GM19438 (cell line): ENCODE results near the gene PHKB.
A peak's percentile ranks its signal among the peaks of the same experiment; 100 is the strongest.
"Not testable (repeated sequence)": the region's sequence is repeated elsewhere in the genome, so short reads cannot be mapped to it uniquely, and the experiment has no call there.

Source experiments
- ATAC-seq: cut with Tn5 transposase; IDR thresholded peaks from one replicate; pipeline ENCODE4 v1.9.1; 2021; ENCODE audit warnings: low read depth; ENCODE audit not compliant: unreplicated experiment

PHKB gene

DNA sequence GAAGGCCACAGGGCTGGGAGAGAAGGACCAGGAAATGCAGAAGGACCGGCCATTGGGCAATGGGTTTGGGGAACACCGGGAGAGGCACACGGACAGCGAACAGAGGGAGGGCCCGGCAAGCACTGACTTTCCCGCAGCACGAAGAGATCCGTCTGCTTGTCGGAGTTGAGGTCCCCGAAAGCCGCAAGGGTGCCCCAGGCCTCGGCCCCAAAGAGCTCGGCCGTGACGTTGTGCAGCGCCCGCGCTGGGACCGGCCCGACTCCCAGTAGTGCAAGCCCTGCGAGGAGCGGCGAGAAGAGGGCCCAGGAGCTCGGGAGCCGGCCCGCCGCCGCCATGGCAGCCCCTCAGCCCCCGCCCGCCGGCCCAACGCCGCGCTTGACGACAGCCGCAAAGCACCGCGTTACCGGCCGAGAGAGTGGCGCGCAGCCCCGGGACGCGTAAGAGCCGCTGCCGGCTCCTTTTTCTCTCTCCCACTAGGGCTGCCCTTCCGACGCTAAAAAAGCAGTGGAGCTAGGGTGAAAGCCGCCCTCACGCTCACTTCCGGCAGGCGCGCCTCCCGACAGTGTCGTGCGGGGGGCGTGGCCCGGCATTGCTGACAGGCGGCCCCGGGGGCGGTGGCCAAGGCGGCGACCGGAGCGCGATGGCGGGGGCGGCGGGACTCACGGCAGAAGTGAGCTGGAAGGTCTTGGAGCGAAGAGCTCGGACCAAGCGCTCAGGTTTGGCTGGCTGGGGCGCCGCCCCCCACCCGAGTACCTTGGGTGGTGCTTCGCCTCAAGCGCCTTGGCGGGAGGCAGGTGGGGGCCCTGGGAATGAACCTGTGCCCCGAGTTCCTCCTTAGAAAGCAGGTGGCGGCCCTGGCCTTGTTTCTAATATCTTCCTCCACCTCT lies at the start of gene PHKB, which contains the start of gene ITFG1:
PHKB (plus strand) TSS at position 621 of the 887 bp plus-strand sequence; CDS start at position 641, 20 bp downstream.
ITFG1 (minus strand) TSS at position 353 of the 887 bp plus-strand sequence; CDS start at position 335, 18 bp downstream.
- ATAC-seq = peak; percentile 68

DNA sequence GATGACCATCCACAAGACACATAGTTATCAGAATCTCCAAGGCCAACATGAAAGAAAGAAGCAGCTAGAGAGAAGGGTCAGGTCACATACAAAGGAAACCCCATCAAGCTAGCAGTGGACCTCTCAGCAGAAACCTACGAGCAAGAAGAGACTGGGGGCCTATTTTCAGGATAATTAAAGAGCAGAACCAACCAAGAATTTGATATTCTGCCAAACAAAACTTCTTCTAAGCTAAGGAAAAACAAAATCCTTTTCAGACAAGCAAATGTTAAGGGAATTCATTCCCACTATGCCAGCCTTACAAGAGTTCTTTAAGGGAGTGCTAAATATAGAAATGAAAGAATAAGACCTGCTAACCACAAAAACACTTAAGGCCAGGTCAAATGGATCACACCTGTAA lies 48.1 kb upstream of the PHKB start:
- ATAC-seq = no peak

DNA sequence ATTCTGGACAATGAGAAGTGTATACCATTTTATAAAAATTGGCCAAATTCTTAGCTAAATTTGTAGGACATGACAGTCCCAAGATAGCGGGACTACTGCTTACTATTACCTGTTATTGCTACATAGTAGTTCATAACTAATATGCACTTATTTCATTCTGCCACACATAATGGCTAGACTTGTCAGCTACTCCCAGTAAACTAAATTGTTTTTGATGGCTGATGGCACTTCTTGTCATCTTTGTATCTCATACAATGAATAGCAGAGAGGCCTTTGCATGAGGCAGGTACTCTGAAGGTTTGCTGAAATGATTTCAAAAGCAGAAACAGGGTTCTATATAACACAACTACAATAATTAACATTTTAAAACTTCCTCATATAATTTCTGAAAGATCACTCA lies 44.3 kb upstream of the PHKB start:
- ATAC-seq = no peak

DNA sequence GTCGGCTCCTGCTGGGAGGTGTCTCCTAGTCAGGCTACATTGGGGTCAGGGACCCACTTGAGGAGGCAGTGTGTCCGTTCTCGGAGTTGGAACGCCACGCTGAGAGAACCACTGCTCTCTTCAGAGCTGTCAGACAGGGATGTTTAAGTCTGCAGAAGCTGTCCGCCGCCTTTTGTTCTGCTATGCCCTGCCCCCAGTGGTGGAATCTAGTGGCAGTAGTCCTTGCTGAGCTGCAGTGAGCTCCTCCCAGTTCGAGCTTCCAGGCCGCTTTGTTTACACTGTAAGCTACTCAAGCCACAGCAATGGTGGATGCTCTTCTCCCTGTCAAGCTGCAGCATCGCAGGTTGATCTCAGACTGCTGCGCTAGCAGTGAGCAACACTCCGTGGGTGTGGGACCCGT lies 36.3 kb upstream of the PHKB start:
- ATAC-seq = no peak

DNA sequence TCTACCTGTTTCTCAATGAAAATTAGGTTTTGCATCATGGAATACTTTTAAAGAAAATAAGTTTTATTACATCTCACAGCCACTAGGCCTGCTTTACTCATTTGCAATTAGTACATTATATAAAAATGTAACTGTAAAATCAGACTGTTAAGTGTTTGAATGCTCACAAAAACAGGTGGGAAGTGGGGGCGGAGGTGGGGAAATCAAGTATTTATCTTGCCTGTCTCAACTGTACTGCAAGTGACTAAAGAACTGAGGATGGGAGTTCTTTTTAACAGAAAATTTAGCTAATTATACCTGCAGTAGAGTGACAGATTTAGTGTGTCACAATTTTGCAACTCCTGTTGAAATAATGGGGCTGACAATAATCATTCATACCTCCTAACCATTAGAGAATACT lies 34.3 kb upstream of the PHKB start:
- no peak for ATAC-seq

DNA sequence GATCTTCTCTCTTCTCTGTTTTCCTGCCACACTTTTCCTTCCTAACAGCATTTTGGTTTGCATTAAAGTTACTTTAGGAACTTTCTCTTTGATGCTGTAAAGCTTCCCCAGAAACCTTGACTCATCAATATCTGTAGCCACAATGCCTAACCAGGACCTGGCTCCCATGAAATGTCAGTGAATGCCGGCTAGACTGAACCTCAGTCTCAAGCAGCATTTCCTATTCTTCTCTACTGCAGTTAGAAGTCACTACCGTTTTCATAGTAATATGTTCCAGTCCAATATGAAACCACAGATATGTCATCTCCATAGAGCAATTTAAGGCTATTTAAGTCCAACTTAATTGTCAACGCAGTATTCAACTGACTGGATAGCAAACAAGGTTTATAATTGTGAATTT lies 29.2 kb upstream of the PHKB start:
- ATAC-seq = no peak

DNA sequence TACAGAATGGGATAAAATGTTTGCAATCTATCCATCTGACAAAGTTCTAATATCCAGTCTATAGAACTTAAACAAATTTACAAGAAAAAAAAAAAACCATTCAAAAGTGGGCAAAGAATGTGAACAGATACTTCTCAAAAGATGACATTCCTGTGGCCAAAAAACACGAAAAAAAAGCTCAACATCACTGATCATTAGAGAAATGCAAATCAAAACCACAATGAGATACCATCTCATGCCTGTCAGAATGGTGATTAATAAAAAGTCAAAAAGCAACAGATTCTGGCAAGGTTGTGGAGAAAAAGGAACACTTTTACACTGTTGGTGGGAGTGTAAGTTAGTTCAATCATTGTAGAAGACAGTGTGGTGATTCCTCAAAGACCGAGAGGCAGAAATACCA lies 26.9 kb upstream of the PHKB start:
- ATAC-seq = not testable (repeated sequence)

DNA sequence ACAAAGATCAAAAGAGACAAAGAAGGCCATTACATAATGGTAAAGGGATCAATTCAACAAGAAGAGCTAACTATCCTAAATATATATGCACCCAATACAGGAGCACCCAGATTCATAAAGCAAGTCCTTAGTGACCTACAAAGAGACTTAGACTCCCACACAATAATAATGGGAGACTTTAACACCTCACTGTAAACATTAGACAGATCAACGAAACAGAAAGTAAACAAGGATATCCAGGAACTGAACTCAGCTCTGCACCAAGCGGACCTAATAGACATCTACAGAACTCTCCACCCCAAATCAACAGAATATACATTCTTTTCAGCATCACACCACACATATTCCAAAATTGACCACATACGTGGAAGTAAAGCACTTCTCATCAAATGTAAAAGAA lies 21.1 kb upstream of the PHKB start:
- ATAC-seq = not testable (repeated sequence)

DNA sequence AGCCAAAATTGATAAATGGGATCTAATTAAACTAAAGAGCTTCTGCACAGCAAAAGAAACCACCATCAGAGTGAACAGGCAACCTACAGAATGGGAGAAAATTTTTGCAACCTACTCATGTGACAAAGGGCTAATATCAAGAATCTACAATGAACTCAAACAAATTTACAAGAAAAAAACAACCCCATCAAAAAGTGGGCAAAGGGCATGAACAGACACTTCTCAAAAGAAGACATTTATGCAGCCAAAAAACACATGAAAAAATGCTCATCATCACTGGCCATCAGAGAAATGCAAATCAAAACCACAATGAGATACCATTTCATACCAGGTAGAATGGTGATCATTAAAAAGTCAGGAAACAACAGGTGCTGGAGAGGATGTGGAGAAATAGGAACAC lies 18.2 kb upstream of the PHKB start:
- not testable (repeated sequence) for ATAC-seq

DNA sequence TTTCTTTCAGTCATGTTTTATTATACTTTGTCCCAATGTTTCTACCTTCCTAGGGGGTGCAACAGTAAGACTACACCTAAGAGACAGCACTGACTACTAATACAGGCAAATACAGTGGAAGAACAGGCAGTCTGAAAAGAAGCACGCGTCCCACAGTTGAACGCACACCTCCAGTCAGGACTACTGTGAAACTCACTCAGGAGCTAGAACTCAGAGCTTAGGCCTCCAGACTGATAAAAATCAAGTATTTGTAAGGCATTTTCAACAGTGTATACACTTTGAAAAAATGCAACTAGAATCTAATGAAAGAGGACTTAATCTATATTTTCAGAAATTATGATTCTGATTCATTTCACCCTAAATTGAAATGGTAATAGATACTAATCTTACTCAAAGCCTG lies 14.7 kb upstream of the PHKB start:
- ATAC-seq = no peak

DNA sequence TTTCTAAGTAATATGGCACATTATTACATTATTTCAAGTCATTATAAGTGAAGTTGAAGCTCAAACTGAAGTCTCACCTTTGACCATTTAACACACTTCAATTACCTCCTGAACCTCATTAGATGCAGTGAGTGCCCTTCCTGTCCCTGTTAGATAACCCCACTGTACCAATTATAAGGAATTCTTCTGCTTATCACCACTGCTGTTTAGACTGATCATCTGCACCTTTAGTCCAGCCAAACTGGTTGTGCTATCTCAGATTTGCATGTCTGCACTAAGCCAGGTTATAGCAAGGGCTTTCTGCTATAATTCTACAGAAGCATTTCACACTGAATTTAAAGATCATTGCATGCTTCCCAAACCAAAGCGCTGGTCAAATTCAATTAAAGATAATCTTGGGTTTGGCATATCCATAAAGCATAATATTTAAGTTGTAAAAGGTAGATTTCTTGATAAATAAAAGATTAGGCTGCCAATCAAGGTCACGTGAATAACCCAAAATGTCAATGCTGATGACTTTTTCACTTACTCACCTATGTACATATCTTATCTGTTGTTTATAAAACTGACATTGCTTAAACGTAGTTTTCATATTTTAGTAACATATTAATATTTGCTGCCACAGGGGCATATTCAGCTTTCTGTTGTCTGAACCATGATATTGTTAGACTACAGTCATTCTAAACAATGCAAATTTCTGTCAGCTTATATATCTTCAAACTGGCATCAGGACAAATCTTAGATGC lies 12.1 kb upstream of the PHKB start:
- ATAC-seq = no peak

DNA sequence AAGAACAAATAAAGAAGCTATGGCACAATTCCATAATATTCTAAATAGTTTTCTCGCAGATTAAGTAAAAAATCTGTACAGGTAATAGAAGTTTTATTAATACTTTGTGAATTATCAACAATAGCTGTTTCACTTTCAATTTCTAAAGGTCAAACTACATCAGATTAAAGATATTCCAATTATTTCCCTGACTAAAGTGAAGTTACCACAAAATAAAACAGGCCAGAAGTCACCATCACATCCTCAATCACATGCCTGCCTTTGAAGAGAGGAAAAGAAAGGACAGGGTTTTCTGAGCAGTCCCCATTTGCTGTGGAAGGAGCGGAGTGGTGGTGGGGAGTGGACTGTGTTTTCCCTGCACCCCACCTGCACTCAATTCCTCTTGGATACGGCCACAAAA lies 11.3 kb upstream of the PHKB start:
- ATAC-seq = no peak

DNA sequence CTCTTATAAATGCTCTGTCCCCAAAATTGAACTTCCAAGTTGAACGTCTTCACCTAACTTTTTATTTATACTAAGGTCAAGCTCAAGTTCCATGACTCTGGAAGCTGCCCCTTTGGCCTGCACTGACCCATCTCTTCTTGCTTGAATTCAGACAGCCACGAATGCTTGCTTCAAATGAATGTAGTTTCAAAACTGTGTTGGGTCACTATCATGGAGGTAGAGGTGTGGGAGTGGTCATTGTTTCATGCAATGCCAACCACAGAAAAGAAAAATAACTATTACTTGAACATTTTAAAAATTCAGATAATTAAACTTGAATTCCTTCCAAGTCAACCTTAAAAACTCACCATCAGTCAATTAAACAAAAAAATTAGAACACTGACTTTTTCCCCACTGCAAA lies 2.8 kb upstream of the PHKB start:
- ATAC-seq = no peak

DNA sequence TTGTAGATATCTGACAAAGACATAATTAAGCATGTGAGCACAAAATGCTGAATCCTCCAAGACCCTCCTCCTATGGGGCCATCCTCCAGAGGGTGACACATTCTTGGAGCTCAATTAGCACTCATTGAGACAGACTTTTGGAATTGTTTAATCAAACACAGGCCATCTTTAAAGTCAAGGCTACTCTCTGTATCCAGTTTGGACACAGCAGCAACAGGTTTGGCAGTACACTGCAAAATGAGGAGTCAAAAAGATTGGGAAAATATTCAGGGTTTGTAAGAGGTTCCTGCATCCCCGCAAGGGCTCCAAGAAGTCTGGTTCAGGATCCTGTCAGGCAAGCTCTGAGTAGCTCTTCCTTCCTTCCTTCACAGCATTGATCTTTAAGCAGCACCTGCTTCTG lies 1.5 kb upstream of the PHKB start:
- ATAC-seq = no peak

DNA sequence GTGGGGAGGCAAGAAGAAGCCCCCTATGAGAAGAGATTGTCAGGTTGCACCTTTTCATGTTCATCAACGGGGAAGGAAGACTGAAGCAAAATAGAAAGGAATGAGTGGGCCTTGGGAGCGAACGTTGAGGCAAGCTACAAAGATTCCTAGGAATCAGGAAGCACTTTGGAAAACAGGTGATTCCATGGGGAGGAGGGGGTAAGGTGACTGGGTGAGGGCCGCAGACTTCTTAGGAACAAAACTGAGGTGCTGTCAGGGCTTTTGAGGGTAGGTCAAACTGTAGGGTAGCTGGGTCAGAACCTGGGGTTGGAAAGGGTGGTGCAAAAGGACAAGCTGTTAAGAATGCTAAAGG lies 796 bp upstream of the PHKB start:
- no peak for ATAC-seq

DNA sequence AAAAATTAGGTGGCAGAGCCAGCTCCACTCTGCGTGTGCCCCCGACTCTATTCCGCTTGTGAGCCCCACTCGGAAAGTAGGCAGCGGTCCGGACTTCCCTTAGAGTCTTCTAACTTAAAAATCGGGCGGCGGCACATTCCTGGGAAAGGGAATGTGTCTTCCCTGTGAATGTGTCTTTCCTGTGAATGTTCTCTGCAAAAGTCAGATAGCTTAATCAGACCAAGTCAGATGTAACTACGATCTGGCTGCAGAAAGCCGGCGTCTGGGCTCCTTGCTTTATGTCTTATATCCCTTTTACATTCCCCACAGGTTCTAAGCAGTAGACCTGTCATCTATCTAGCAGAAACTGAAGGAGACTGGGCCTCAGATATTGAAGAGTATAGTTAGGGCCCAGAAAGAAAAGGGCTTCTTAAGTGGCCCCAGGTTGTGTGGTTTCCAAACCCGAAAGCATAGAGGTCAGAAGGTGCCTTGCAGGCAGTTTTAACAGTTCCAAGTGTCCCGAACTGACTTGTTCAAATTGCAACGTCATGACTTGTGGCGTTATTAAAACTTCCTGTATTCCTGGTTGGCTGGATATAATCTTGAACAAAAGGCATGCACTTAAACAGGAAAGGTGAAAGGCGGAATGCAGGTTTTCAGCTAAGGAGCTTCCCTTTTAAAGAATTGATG lies 601 bp downstream of the PHKB start:
- ATAC-seq = peak; percentile 26

DNA sequence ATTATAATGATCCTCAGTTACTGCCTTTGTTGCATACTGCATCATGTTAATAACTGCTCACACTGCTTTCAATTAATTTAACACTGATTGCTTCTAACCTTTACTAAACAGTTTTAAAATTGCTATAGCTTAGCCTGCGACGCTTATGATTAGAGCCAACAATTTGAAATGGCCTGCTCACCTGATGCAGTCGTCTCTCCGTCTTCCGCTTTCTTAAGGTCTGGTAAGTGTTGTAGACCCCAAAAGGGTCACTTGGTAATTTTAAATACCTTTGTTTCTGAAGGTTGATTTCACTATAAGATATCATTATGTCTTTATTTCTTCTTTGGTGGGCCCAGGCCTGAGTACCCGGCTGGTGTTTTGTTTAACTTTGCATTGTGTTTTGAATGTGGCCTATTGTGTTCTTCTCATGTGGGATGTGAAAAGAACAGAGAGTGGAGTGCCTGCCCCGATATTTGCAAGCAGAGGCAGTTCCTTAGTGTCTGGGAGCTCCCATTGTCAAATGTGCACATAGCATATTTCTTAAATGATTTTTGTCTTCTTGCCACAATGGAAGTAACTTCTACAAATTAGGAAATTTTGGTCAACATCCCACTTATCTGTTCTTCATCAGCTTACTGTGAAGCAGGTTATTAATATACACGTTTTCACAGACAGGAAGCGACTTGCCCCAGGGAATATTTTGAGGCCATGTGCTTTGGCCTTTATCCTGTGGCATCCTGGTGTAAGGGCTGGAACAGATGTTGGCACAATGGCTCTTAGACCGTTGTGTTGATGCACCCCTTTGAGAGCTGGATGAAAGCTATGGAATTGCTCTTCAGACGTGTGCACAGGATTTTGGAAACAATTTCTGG lies 2.9 kb downstream of the PHKB start:
- no peak for ATAC-seq

DNA sequence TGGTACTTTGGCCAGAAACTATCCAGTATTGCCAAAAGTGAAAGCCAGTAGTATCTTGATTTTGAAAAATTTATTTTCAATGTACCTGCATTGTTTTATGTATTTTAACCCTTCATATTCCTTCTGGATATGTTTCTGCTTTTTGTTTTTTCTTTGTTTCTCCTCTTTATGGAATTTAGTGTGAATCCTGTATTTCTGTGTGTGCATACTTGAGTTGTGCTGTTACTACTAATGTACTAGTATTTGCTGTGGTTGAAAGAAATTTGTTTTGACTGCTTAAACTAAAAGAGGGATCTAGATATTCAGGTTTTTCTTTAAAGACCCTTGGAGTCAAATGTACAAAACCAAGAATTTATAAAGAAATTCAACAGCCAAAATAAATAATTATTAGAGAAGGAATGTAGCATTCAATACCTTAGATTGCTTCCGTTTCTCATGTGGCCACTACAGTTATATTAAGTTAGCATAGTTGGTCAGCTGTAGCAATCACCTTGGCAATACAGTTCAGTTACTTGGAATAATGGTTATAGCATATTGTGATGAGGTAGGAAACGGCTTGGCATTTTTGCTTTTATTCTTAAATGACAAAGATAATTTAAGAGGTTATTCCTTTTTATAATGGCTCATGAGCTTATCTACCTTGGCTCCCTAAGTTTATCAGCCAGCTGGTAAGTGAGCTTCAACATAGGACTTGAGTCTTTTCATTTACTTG lies 4.9 kb downstream of the PHKB start:
- ATAC-seq = no peak

DNA sequence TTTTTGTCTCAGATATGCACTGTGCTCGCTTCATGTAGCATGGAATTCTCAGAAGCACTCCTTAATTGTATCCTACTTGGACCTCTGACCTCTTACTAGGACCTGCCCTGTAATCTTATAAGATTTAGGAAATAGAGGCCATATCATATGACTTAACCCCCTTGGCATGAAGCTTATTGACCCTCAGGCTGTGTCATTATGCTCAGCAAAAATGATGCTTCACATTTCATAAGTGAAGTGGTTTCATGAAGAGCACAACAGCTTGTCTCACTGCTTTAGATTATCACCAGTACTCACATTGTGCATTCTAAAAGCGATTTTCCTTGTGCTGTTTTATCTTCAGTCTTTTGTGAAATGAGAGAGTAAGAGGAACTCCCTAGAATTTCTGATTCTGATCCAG lies 6.4 kb downstream of the PHKB start:
- ATAC-seq = no peak
